Stimulated activated CD4-positive, alpha-beta T cell treated with anti-CD3 and anti-CD28 coated beads, Interleukin-2, amount 100 ng/mL, for 4 hours (primary cell): Measurements from ENCODE around the gene TRIM24.

Experiments used
- DNase-seq: peaks from one replicate; pipeline ENCODE4 v3.0.0-alpha.2; 2020; ENCODE audit warnings: low read depth

Gene TRIM24

GRCh38 chr7:138625849-138626230, 165.8 kb downstream of the TRIM24 start:
- no peak for DNase-seq

- DNase-seq = no peak
Measured at GRCh38 chr7:138626846-138627245, 166.8 kb downstream of the TRIM24 start.

GRCh38 chr7:138627361-138627760, 167.3 kb downstream of the TRIM24 start:
- DNase-seq = no peak

GRCh38 chr7:138630059-138630610, 170.1 kb downstream of the TRIM24 start:
- peak; percentile 10 for DNase-seq

GRCh38 chr7:138632384-138632783, 172.3 kb downstream of the TRIM24 start:
- no peak for DNase-seq

- DNase-seq = no peak
Measured at GRCh38 chr7:138632826-138633602, 173.0 kb downstream of the TRIM24 start.
